ENCODE data around the gene EPDR1.

Gene EPDR1

DNA sequence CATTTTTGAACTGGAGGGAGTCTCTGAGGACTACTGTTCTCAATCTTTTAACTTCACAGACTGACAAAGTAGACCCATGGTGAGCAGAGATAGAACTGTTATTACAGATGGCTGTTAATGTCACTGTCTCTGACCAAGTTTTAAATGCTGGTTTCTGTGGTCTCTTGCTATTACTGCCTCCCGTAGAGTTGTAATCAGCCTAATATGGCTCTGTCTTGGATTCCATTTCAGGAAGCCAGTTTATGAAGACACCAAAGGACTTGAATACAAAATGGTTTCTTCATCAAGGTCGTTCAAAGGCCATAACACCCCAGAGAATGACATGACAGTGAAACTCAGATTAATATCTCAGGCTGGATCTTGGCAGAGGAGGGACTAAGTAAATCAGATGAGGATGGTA lies 7.7 kb upstream of the EPDR1 start:
- H3K4me1 ChIP-seq (ENCODE audit: control insufficient read depth, insufficient read depth, low read depth, low read length), result peaks cover 12% of the 10 kb centered on the region
- 68% methylated on average over 2 of the region's 2 CpGs for WGBS

DNA sequence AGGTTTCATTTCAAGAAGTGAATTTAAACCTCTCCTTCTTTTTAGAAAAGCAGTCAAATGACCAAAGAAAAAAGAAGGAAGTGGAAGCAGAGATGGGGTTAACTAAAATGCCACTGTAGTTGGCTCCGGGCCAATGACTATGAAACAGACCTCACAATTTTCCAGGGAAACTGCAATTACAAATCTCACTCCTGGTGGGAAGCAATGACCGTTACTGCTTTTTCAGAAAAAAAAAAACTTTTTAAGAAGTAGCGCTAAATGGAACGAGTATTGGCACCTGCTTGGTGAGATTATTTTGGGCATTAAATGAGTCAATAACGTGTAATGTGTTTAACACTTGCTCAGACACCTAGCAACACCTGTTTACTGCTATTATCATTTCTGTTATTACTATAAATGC lies 5.0 kb upstream of the EPDR1 start:
- Histone ChIP-seq H3K36me3 (ENCODE audit: control insufficient read depth in 1 of 2, insufficient read depth in 2 of 2, low read depth in 1 of 2, low read length in 2 of 2) (no peaks in the 10 kb centered on the region), H4K8ac (ENCODE audit: low read length) (no peak overlapping the region), H3K9ac (ENCODE audit: low read length) (peak overlapping the region; percentile 90), H4K91ac (ENCODE audit: low read length) (no peak overlapping the region), H3K27me3 (ENCODE audit: control insufficient read depth in 1 of 2, insufficient read depth in 1 of 2, low read length in 2 of 2) (peaks cover 0 to 19% of the 10 kb centered on the region in 2 experiments), H2AFZ (ENCODE audit: low read depth, low read length) (no peak overlapping the region), H3K9me3 (ENCODE audit: control insufficient read depth, low read length) (no peaks in the 10 kb centered on the region), H2BK5ac (ENCODE audit: low read depth, low read length, poor library complexity, severe bottlenecking) (no peak overlapping the region), H3K18ac (ENCODE audit: low read depth in 1 of 2, low read length in 2 of 2) (no peak overlapping the region), H3K4me2 (ENCODE audit: low read length, poor library complexity, severe bottlenecking) (no peak overlapping the region), H3K4ac (ENCODE audit: low read depth in 1 of 2, low read length in 2 of 2) (no peak overlapping the region), H3K79me1 (replicated peaks; ENCODE audit: low read length, poor library complexity, severe bottlenecking) (no peaks in the 10 kb centered on the region), H2AK5ac (ENCODE audit: low read length, severe bottlenecking) (no peak overlapping the region), H2BK12ac (ENCODE audit: low read length in 2 of 2) (no peak overlapping the region), H3K4me1 (ENCODE audit: control insufficient read depth, insufficient read depth, low read depth, low read length) (peaks cover 11% of the 10 kb centered on the region), H3K4me3 (ENCODE audit: insufficient read depth in 1 of 2, low read depth in 1 of 2, low read length in 2 of 2) (peak overlapping the region in 1 of 2 experiments; percentile 85), H3K23ac (ENCODE audit: low read length in 2 of 2) (no peak overlapping the region), H3K27ac (ENCODE audit: low read length, poor library complexity, severe bottlenecking) (no peak overlapping the region), H2BK120ac (ENCODE audit: low read depth, low read length) (no peak overlapping the region), H3K14ac (ENCODE audit: low read length in 2 of 2) (no peak overlapping the region), H2BK15ac (ENCODE audit: low read depth, poor library complexity, severe bottlenecking) (no peak overlapping the region)
- no peak for DNase-seq
- WGBS, result 76% methylated on average over 4 of the region's 5 CpGs

More for the DNA sequence above, 7.7 kb upstream of the EPDR1 start:
- Histone ChIP-seq H3K4me3 (ENCODE audit: insufficient read depth in 1 of 2, low read depth in 1 of 2, low read length in 2 of 2) (no peak overlapping the region), H3K18ac (ENCODE audit: low read depth in 1 of 2, low read length in 2 of 2) (no peak overlapping the region), H3K9me3 (ENCODE audit: control insufficient read depth, low read length) (no peaks in the 10 kb centered on the region), H2BK5ac (ENCODE audit: low read depth, low read length, poor library complexity, severe bottlenecking) (no peak overlapping the region), H3K27ac (ENCODE audit: low read length, poor library complexity, severe bottlenecking) (no peak overlapping the region), H3K9ac (ENCODE audit: low read length) (peak overlapping the region; percentile 11), H2AK5ac (ENCODE audit: low read length, severe bottlenecking) (no peak overlapping the region), H4K91ac (ENCODE audit: low read length) (no peak overlapping the region), H3K4me2 (ENCODE audit: low read length, poor library complexity, severe bottlenecking) (no peak overlapping the region), H2BK120ac (ENCODE audit: low read depth, low read length) (no peak overlapping the region), H4K8ac (ENCODE audit: low read length) (no peak overlapping the region), H2AFZ (ENCODE audit: low read depth, low read length) (no peak overlapping the region), H3K27me3 (ENCODE audit: control insufficient read depth in 1 of 2, insufficient read depth in 1 of 2, low read length in 2 of 2) (peaks cover 0 to 5% of the 10 kb centered on the region in 2 experiments), H3K79me1 (replicated peaks; ENCODE audit: low read length, poor library complexity, severe bottlenecking) (no peaks in the 10 kb centered on the region), H2BK15ac (ENCODE audit: low read depth, poor library complexity, severe bottlenecking) (no peak overlapping the region), H2BK12ac (ENCODE audit: low read length in 2 of 2) (no peak overlapping the region), H3K23ac (ENCODE audit: low read length in 2 of 2) (no peak overlapping the region), H3K14ac (ENCODE audit: low read length in 2 of 2) (no peak overlapping the region), H3K4ac (ENCODE audit: low read depth in 1 of 2, low read length in 2 of 2) (no peak overlapping the region), H3K36me3 (ENCODE audit: control insufficient read depth in 1 of 2, insufficient read depth in 2 of 2, low read depth in 1 of 2, low read length in 2 of 2) (no peaks in the 10 kb centered on the region)
- no peak for DNase-seq

- no peak overlapping the region for H3K14ac ChIP-seq (ENCODE audit: low read length in 2 of 2)
- H2BK5ac ChIP-seq (ENCODE audit: low read depth, low read length, poor library complexity, severe bottlenecking), result no peak overlapping the region
- no peak overlapping the region for H2BK15ac ChIP-seq (ENCODE audit: low read depth, poor library complexity, severe bottlenecking)
- no peak overlapping the region for H2BK12ac ChIP-seq (ENCODE audit: low read length in 2 of 2)
- H2AFZ ChIP-seq (ENCODE audit: low read depth, low read length), result peak overlapping the region; percentile 33
- no peak overlapping the region for H4K91ac ChIP-seq (ENCODE audit: low read length)
- no peak overlapping the region for H2AK5ac ChIP-seq (ENCODE audit: low read length, severe bottlenecking)
- no peak overlapping the region for H3K23ac ChIP-seq (ENCODE audit: low read length in 2 of 2)
- H4K8ac ChIP-seq (ENCODE audit: low read length), result no peak overlapping the region
- H3K4me2 ChIP-seq (ENCODE audit: low read length, poor library complexity, severe bottlenecking), result peak overlapping the region; percentile 68
- peak overlapping the region; percentile 58 to 85 for H3K4me3 ChIP-seq (ENCODE audit: insufficient read depth in 1 of 2, low read depth in 1 of 2, low read length in 2 of 2)
- H3K4me1 ChIP-seq (ENCODE audit: control insufficient read depth, insufficient read depth, low read depth, low read length), result peaks cover 11% of the 10 kb centered on the region
- H2BK120ac ChIP-seq (ENCODE audit: low read depth, low read length), result no peak overlapping the region
- H3K4ac ChIP-seq (ENCODE audit: low read depth in 1 of 2, low read length in 2 of 2), result no peak overlapping the region
- DNase-seq, result no peak
- H3K27ac ChIP-seq (ENCODE audit: low read length, poor library complexity, severe bottlenecking), result no peak overlapping the region
- peak overlapping the region; percentile 90 for H3K9ac ChIP-seq (ENCODE audit: low read length)
- H3K36me3 ChIP-seq (ENCODE audit: control insufficient read depth in 1 of 2, insufficient read depth in 2 of 2, low read depth in 1 of 2, low read length in 2 of 2), result no peaks in the 10 kb centered on the region
- no peak overlapping the region for H3K18ac ChIP-seq (ENCODE audit: low read depth in 1 of 2, low read length in 2 of 2)
- H3K27me3 ChIP-seq (ENCODE audit: control insufficient read depth in 1 of 2, insufficient read depth in 1 of 2, low read length in 2 of 2), result peaks cover 0 to 19% of the 10 kb centered on the region in 2 experiments
- WGBS, result 28% methylated on average over 57 of the region's 57 CpGs
- H3K9me3 ChIP-seq (ENCODE audit: control insufficient read depth, low read length), result no peaks in the 10 kb centered on the region
- peaks cover under 1% of the 10 kb centered on the region for H3K79me1 ChIP-seq (replicated peaks; ENCODE audit: low read length, poor library complexity, severe bottlenecking)
These were observed 4.3 kb upstream of the EPDR1 start for GRCh38 chr7:37916017-37916672.

DNA sequence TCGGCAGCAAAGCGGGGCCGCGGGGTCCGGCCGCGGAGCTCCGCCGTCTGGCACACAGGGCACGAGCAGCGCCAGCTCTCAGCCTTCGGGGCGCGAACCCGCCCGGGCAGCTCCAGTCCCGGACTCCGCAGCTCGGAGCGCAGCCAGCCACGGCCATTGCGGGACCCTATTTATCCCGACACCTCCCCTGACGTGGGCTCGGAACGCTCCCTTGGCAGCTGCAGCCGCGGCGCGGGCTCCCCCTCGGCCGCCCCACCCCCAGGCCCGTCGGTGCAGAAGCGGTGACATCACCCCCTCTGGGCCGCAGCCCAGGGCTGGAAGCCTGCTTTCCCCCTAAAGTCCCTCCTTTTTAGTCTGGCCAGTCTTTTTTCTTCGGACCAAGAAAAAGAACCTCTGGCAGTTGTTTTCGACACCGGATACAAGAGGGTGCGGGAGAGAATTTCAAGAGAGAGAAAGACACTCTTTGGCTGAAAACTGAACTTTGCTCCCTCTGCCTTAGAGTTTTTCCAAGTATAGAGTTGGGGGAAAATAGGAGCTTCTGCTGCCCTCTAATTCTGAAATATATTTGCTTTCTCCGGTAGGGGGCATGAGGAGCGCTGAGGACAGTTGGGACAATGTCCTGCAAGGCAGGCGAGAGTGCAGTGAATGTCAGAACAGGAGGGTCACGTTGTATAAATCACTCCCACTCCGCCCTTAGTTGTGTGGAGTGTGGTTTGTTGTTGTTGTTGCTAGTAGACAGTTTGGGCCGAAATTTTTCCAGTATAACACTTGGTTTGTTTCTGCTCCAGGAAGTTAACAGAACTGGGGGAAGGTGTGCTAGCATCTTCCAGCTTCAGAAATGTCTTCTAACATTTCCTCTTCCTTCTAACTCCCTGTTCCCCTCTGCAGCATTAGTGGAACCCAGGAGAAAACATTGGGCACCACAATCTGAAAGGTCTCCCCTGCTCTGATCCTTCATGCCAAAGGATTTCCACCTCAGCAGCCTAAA lies 3.5 kb upstream of the EPDR1 start, which contains the start of gene SFRP4:
Gene SFRP4 (minus strand): TSS at position 145 of the 988 bp plus-strand sequence. CDS start 280 bp downstream, outside the sequence.
- Histone ChIP-seq H4K91ac (ENCODE audit: low read length) (no peak within 1 kb of the TSS), H3K27ac (ENCODE audit: low read length, poor library complexity, severe bottlenecking) (no peak within 1 kb of the TSS), H2BK12ac (ENCODE audit: low read length in 2 of 2) (no peak within 1 kb of the TSS), H3K18ac (ENCODE audit: low read depth in 1 of 2, low read length in 2 of 2) (no peak within 1 kb of the TSS), H3K23ac (ENCODE audit: low read length in 2 of 2) (no peak within 1 kb of the TSS), H3K4me2 (ENCODE audit: low read length, poor library complexity, severe bottlenecking) (peak within 1 kb of the TSS; percentile 68), H3K4me1 (ENCODE audit: control insufficient read depth, insufficient read depth, low read depth, low read length) (peaks cover 12% of the 10 kb centered on the region), H3K4ac (ENCODE audit: low read depth in 1 of 2, low read length in 2 of 2) (no peak within 1 kb of the TSS), H2BK15ac (ENCODE audit: low read depth, poor library complexity, severe bottlenecking) (no peak within 1 kb of the TSS), H2AK5ac (ENCODE audit: low read length, severe bottlenecking) (no peak within 1 kb of the TSS), H3K27me3 (ENCODE audit: control insufficient read depth in 1 of 2, insufficient read depth in 1 of 2, low read length in 2 of 2) (peaks cover 0 to 19% of the 10 kb centered on the region in 2 experiments), H4K8ac (ENCODE audit: low read length) (no peak within 1 kb of the TSS), H3K79me1 (replicated peaks; ENCODE audit: low read length, poor library complexity, severe bottlenecking) (peaks cover 3% of the 10 kb centered on the region), H2AFZ (ENCODE audit: low read depth, low read length) (peak within 1 kb of the TSS; percentile 33), H3K9me3 (ENCODE audit: control insufficient read depth, low read length) (no peaks in the 10 kb centered on the region), H3K9ac (ENCODE audit: low read length) (peak within 1 kb of the TSS; percentile 90), H2BK120ac (ENCODE audit: low read depth, low read length) (peak within 1 kb of the TSS; percentile 1), H3K14ac (ENCODE audit: low read length in 2 of 2) (no peak within 1 kb of the TSS), H3K4me3 (ENCODE audit: insufficient read depth in 1 of 2, low read depth in 1 of 2, low read length in 2 of 2) (peak within 1 kb of the TSS; percentile 58 to 85), H3K36me3 (ENCODE audit: control insufficient read depth in 1 of 2, insufficient read depth in 2 of 2, low read depth in 1 of 2, low read length in 2 of 2) (no peaks in the 10 kb centered on the region), H2BK5ac (ENCODE audit: low read depth, low read length, poor library complexity, severe bottlenecking) (peak within 1 kb of the TSS; percentile 33)
- WGBS, result 2% methylated on average over 46 of the region's 46 CpGs
- peak; percentile 63 for DNase-seq
